ENCODE results near the gene SIVA1. TPM values are rescaled to one million over a fixed set of nuclear protein-coding genes. Genes with fewer than 3 reads are reported as not detected.
A peak's percentile ranks its signal among the peaks of the same experiment; 100 is the strongest.

Gene SIVA1
- total and polyA plus RNA-seq, 2 of the 4 experiments (the other 2 are of a cell fraction), result 166 to 184 TPM

DNA sequence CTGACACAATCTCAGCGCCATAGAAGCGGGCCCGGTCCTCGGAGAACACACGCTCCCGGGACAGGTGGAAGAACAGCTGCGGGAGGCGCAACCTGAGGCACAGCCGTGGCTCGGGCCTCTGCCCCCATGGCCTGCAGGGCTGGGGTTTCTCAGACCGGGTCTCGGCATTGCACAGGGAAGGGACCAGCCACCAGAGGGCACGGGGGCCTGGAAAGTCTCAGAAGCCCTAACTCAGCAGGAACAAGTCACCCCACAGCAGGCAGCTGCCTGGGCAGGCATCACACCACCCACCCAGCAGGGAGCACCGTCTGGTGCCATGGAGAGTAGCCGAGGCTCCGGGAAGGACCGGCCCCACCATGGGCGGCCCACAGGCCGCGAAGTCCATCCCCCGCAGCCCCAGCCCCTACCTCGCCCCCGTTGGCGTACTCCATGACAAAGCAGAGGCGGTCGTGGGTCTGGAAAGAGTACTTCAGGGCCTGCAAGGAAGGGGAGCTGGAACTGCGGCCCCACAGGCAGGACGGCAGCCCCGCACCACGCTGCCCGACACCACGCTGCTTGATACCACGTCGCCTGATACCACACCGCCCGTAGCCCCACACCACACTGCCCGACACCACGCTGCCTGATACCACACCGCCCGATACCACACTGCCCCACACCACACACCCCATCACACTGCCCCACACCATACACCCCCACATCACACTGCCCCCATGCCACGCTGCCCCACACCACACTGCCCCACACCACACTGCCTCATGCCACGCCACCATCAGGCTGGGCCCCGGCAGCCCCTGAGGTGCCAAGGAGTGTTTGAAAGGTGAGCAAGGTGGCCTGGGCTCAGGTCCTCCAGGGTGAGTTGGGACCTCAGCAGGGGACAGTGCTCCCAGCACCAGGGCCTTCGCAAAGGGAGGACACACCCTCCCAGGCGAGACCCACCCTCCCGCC lies 20.8 kb downstream of the SIVA1 start:
- H3K56ac ChIP-seq (ENCODE audit: extremely low read depth, insufficient read depth, low read length), result no peak overlapping the region
- no peak for ATAC-seq (ENCODE audit: low read depth)
- H2AFZ ChIP-seq (replicated peaks; ENCODE audit: low read length, poor library complexity), result no peak overlapping the region
- peaks cover 3% of the 10 kb centered on the region for H3K4me1 ChIP-seq (ENCODE audit: control insufficient read depth, insufficient read depth, low read length)
- no peak overlapping the region for H3K4me3 ChIP-seq (ENCODE audit: insufficient read depth, low read depth, low read length)
- no peaks in the 10 kb centered on the region; the same call in 1 of the 2 replicates for H3K9me3 ChIP-seq (ENCODE audit: control insufficient read depth, insufficient read depth, low read length)
- no peak overlapping the region for H4K8ac ChIP-seq (ENCODE audit: low read depth in 2 of 2, low read length in 2 of 2)
- H2BK20ac ChIP-seq (ENCODE audit: low read depth, low read length), result no peak overlapping the region
- TF ChIP-seq, protein P1, sequence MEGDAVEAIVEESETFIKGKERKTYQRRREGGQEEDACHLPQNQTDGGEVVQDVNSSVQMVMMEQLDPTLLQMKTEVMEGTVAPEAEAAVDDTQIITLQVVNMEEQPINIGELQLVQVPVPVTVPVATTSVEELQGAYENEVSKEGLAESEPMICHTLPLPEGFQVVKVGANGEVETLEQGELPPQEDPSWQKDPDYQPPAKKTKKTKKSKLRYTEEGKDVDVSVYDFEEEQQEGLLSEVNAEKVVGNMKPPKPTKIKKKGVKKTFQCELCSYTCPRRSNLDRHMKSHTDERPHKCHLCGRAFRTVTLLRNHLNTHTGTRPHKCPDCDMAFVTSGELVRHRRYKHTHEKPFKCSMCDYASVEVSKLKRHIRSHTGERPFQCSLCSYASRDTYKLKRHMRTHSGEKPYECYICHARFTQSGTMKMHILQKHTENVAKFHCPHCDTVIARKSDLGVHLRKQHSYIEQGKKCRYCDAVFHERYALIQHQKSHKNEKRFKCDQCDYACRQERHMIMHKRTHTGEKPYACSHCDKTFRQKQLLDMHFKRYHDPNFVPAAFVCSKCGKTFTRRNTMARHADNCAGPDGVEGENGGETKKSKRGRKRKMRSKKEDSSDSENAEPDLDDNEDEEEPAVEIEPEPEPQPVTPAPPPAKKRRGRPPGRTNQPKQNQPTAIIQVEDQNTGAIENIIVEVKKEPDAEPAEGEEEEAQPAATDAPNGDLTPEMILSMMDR (conservative IDR thresholded peaks at IDR 0.05; ENCODE audit: low read depth, low read length), result 0 out of 2 replicates have a peak, but pooled peaks have one; percentile 6
- TF ChIP-seq RCOR1 (IDR thresholded peaks at IDR 0.05; ENCODE audit: insufficient replicate concordance, low read length) (no peak), CHD1 (IDR thresholded peaks at IDR 0.05; ENCODE audit: low read depth, low read length) (no peak)
- WGBS, 2 experiments (ENCODE audit: extremely low coverage in 2 of 2, insufficient read length in 1 of 2), result 95% methylated on average over 19 of the region's 46 CpGs; no CpG with 5 or more reads in 1 of the 2 experiments
- no peak overlapping the region for H3K27ac ChIP-seq (ENCODE audit: insufficient read depth, low read length)
- no peak overlapping the region for H3K18ac ChIP-seq (ENCODE audit: low read depth, low read length)
- CTCF ChIA-PET, result no interaction called here
- H3K4me2 ChIP-seq (ENCODE audit: low read depth, low read length), result no peak overlapping the region
- no peak overlapping the region for H2AK9ac ChIP-seq (replicated peaks; ENCODE audit: low read depth, low read length, poor library complexity)
- no peaks in the 10 kb centered on the region for H3K9me1 ChIP-seq (ENCODE audit: insufficient read depth, low read length)
- in situ Hi-C loops (cut with MboI; ENCODE audit: low sequenced_read_pairs) (no loop called here), dilution Hi-C loops (cut with HindIII; ENCODE audit: low sequenced_read_pairs, unreplicated experiment) (no loop called here), intact Hi-C loops (cut with micrococcal nuclease) (no loop called here)
- POLR2A ChIA-PET (ENCODE audit: unreplicated experiment), result no interaction called here
- no peak overlapping the region for H3K14ac ChIP-seq (replicated peaks; ENCODE audit: low read depth, low read length)
- H4K5ac ChIP-seq (ENCODE audit: low read depth, low read length), result no peak overlapping the region
- no peak overlapping the region for H2AK5ac ChIP-seq (ENCODE audit: low read depth, low read length)
- H3K27me3 ChIP-seq (ENCODE audit: control insufficient read depth, insufficient read depth, low read length), result no peaks in the 10 kb centered on the region
- H2BK15ac ChIP-seq (ENCODE audit: low read depth, low read length), result no peak overlapping the region
- H4K91ac ChIP-seq (ENCODE audit: insufficient read depth, low read depth, low read length), result no peak overlapping the region
- peaks cover 8 to 36% of the 10 kb centered on the region in 2 experiments for H3K79me1 ChIP-seq (ENCODE audit: low read depth in 1 of 2, low read length in 2 of 2)
- H2BK5ac ChIP-seq (ENCODE audit: low read depth, low read length, poor library complexity, severe bottlenecking), result no peak overlapping the region
- H2BK120ac ChIP-seq (ENCODE audit: low read depth, low read length), result no peak overlapping the region
- H4K20me1 ChIP-seq (ENCODE audit: insufficient read depth, low read length), result peaks cover 43% of the 10 kb centered on the region
- no peak for DNase-seq
- H3K23ac ChIP-seq (ENCODE audit: low read depth, low read length), result no peak overlapping the region
- H3K36me3 ChIP-seq (ENCODE audit: control insufficient read depth, insufficient read depth, low read length), result peaks cover 63% of the 10 kb centered on the region
- no peak overlapping the region for H3K9ac ChIP-seq (ENCODE audit: low read depth, low read length)
- no peak overlapping the region for H3K4ac ChIP-seq (ENCODE audit: low read depth, low read length)
- no TSS peak for BruUV-seq (replicated peaks)
